Mesothelial cell of epicardium (in vitro differentiated cells): Measurements from ENCODE around the gene ZNF724. TPM values are rescaled to one million over a fixed set of nuclear protein-coding genes. Genes with fewer than 3 reads are reported as not detected.
A peak's percentile ranks its signal among the peaks of the same experiment; 100 is the strongest.
"Not testable (repeated sequence)": the region's sequence is repeated elsewhere in the genome, so short reads cannot be mapped to it uniquely, and the experiment has no call there.

ENCODE experiments used
- DNase-seq, 2 experiments: peaks; one replicate each; pipeline ENCODE4 v3.0.0; 2021; ENCODE audit warnings: low spot score in 2 of 2; ENCODE audit not compliant: unreplicated experiment in 2 of 2
- H3K27ac Mint-ChIP-seq: 2 replicates; pipeline ENCODE4 v1.8.0; 2021; ENCODE audit warnings: mixed read lengths
- H3K27me3 Mint-ChIP-seq: 2 replicates; pipeline ENCODE4 v1.8.0; 2021; ENCODE audit warnings: low read depth, mixed read lengths
- H3K36me3 Mint-ChIP-seq: 2 replicates; pipeline ENCODE4 v1.8.0; 2021; ENCODE audit warnings: mixed read lengths
- H3K4me1 Mint-ChIP-seq: 2 replicates; pipeline ENCODE4 v1.8.0; 2021; ENCODE audit warnings: mixed read lengths
- H3K4me3 Mint-ChIP-seq: 2 replicates; pipeline ENCODE4 v1.8.0; 2021; ENCODE audit warnings: mild to moderate bottlenecking, moderate library complexity, mixed read lengths
- H3K9me3 Mint-ChIP-seq: 2 replicates; pipeline ENCODE4 v1.8.0; 2021; ENCODE audit warnings: mixed read lengths
- CTCF ChIP-seq: fragments of 200-600 bp; sonication (generic); IDR thresholded peaks from one replicate; pipeline ENCODE4 v1.5.0; 2021; ENCODE audit warnings: antibody characterized with exemption; ENCODE audit not compliant: unreplicated experiment
- total RNA-seq: library from RNA; stranded (reverse); gene quantifications from 3 replicates; pipeline ENCODE4 v1.2.1, GENCODE V29; 2021

ZNF724 gene
- total RNA-seq: 10.7 to 12.3 TPM (median 11.7 TPM) in 3 replicates

- no peaks in the 10 kb centered on the region for H3K27me3 Mint-ChIP-seq
- no peak for TF ChIP-seq CTCF
- H3K4me1 Mint-ChIP-seq: peaks cover 4% of the 10 kb centered on the region
- no peaks in the 10 kb centered on the region for H3K9me3 Mint-ChIP-seq
- DNase-seq: peak; percentile 81 to 91
- peak within 1 kb of the TSS; percentile 99 for H3K4me3 Mint-ChIP-seq
- H3K36me3 Mint-ChIP-seq: peaks cover 19% of the 10 kb centered on the region
- H3K27ac Mint-ChIP-seq: peak within 1 kb of the TSS; percentile 99
Observed at GRCh38 chr19:23249911-23250649, at the start of gene ZNF724. Gene ZNF724 (minus strand): TSS chr19:23250394. CDS start chr19:23250242, 152 bp downstream.

GRCh38 chr19:23294141-23294540 is 43.9 kb upstream of the ZNF724 start:
- no peak overlapping the region for H3K27ac Mint-ChIP-seq
- peaks cover 54% of the 10 kb centered on the region for H3K9me3 Mint-ChIP-seq
- no peak for TF ChIP-seq CTCF

GRCh38 chr19:23289966-23290365 is 39.8 kb upstream of the ZNF724 start:
- not testable (repeated sequence) for H3K36me3 Mint-ChIP-seq, H3K4me1 Mint-ChIP-seq, H3K27me3 Mint-ChIP-seq, H3K4me3 Mint-ChIP-seq, DNase-seq, H3K27ac Mint-ChIP-seq
- peaks cover 58% of the 10 kb centered on the region for H3K9me3 Mint-ChIP-seq

More at GRCh38 chr19:23294141-23294540, 43.9 kb upstream of the ZNF724 start:
- DNase-seq: no peak
- H3K4me1 Mint-ChIP-seq: no peaks in the 10 kb centered on the region
- H3K36me3 Mint-ChIP-seq: no peaks in the 10 kb centered on the region
- no peak overlapping the region for H3K4me3 Mint-ChIP-seq
- H3K27me3 Mint-ChIP-seq: no peaks in the 10 kb centered on the region

GRCh38 chr19:23287620-23288019 is 37.4 kb upstream of the ZNF724 start:
- peaks cover 61% of the 10 kb centered on the region for H3K9me3 Mint-ChIP-seq
- no peak for DNase-seq
- H3K27ac Mint-ChIP-seq: no peak overlapping the region
- no peaks in the 10 kb centered on the region for H3K27me3 Mint-ChIP-seq
- no peak for TF ChIP-seq CTCF
- H3K4me1 Mint-ChIP-seq: no peaks in the 10 kb centered on the region
- H3K4me3 Mint-ChIP-seq: no peak overlapping the region
- peaks cover 2% of the 10 kb centered on the region for H3K36me3 Mint-ChIP-seq

- Mint-ChIP-seq H3K4me3 (no peak overlapping the region), H3K27ac (no peak overlapping the region), H3K4me1 (no peaks in the 10 kb centered on the region), H3K36me3 (peaks cover 2% of the 10 kb centered on the region), H3K27me3 (no peaks in the 10 kb centered on the region), H3K9me3 (peaks cover 56% of the 10 kb centered on the region)
- no peak for DNase-seq
- TF ChIP-seq CTCF: no peak
Observed at GRCh38 chr19:23286477-23286876, 36.3 kb upstream of the ZNF724 start.

- Mint-ChIP-seq H3K27me3 (no peaks in the 10 kb centered on the region), H3K9me3 (peaks cover 55% of the 10 kb centered on the region), H3K4me1 (no peaks in the 10 kb centered on the region), H3K4me3 (no peak overlapping the region), H3K27ac (no peak overlapping the region), H3K36me3 (peaks cover 2% of the 10 kb centered on the region)
- no peak for DNase-seq
- no peak for TF ChIP-seq CTCF
Observed at GRCh38 chr19:23285948-23286347, 35.8 kb upstream of the ZNF724 start.

- H3K4me1 Mint-ChIP-seq, H3K27ac Mint-ChIP-seq, H3K27me3 Mint-ChIP-seq, DNase-seq, H3K36me3 Mint-ChIP-seq, H3K4me3 Mint-ChIP-seq: not testable (repeated sequence)
- peaks cover 55% of the 10 kb centered on the region for H3K9me3 Mint-ChIP-seq
Observed at GRCh38 chr19:23285326-23285725, 35.1 kb upstream of the ZNF724 start.
